Stimulated activated CD4-positive, alpha-beta T cell treated with anti-CD3 and anti-CD28 coated beads, Interleukin-15, amount 100 ng/mL, for 24 hours (primary cell): Measurements from ENCODE around the gene JCAD.
A peak's percentile ranks its signal among the peaks of the same experiment; 100 is the strongest.
"Not testable (repeated sequence)": the region's sequence is repeated elsewhere in the genome, so short reads cannot be mapped to it uniquely, and the experiment has no call there.

Experiments
- DNase-seq: peaks from one replicate; pipeline ENCODE4 v3.0.0-alpha.2; 2020

The JCAD gene

DNA sequence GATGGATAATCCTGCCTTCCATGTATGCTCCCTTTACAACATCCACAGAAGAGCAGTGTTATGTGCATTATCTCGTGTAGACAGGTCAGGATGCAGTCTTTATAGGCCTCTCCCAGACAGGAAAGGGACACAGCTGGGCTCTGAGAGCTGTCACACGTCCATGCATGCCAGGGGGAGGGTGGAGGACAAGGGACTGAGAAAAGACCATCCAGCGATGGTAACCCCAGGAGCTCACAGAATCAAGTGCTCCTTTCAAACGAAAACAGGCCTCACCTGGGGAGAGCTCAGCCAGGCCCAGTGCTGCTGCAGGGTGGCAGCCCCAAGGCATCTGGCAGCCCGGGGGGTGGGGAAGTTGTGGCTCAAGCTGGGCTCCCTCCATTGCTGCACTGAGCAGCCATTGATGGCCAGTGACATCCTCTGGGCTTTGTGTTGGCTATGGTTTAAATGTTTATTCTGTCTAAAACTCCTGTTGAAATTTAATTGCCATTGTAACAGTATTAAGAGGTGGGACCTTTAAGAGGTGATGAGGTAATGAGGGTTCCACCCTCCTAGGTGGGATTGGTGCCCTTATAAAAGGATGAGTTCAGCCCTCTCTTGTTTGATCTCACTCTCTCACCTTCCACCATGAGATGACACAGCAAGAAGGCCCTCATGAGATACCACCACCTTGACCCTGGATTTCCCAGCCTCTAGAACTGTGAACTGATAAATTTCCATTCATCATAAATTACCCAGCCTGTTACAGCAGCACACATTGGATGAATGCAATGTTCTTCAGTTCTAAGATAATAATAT, 15.7 kb downstream of the JCAD start:
- no peak for DNase-seq

DNA sequence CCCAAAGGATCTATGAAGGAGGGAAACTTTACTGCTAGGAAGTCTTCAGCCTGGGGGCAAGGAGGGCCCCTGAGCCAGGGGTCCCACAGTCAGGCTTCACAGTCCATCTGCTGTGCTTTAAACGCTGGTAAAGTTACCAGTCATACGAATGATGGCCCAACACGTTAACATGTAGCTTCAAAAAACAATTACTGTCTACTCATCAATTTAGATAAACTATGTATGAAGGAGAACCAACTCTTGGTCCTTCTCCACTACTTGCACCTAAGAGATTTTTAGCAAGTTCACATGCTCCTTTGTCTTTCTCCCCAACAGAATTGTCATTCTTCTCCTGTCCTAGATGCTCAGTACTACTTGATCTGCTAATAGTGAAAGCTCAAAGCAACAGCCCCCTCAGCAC, 16.6 kb downstream of the JCAD start:
- DNase-seq: no peak

DNA sequence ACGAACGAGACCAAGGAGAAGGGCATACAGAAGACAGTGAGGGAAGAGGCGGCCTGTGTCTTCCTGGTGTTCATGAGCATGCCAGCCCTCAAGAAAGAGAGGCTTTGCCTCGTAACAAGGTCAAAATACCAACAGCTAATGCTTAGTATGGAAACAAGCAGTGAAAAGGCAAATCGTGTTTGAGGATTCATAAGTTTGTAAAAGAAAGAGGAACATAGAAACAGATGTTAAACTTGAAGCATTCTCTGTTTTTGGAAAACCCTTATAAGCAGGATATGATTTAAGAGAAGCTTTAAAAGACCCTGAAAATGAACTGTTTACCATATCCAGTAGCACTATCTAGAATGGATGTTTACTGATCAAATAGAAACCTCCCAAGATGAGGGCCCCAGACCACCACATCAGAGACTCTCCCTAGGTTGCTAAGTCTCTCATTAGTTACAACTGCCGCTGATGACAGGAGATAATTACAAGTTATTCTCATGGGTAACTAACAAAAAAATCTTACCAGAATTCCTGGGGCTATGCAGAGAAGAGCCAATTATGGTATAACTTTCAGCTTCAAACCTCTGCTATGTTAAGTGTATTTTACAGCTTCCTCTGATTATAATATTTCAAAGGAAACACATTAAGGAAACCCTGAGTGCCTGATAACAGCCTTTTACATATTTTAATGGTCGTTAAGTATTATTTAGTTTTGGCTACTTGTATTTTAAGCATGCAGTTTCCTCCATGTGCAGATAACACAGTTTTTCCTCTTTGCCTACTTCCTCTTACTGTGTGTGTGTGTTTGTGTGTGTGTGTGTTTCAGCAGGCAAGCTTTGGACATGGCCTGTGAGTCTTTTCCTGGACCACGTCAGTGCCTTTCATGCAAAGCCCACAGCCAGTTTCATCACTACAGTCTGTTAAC, 17.9 kb downstream of the JCAD start:
- DNase-seq: no peak

DNA sequence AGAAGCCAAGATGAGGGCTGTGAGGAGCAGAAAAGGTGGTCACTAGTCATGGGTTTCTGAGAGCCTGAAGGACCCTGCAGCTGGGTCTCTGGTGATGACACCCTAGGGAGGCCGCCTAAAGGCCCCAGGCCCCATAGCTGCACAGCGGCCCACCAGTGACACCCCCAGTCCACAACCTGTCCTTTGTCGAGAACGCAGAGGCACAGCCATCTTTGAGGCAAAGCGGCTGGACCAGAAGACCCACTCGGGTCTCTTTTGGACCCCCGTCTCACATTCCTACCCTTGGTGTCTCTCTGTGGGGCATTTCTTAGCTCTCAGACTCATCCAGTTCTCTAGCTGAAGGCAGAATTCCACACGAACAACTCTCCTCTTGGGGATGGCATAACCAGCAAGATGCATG, 18.8 kb downstream of the JCAD start:
- no peak for DNase-seq

DNA sequence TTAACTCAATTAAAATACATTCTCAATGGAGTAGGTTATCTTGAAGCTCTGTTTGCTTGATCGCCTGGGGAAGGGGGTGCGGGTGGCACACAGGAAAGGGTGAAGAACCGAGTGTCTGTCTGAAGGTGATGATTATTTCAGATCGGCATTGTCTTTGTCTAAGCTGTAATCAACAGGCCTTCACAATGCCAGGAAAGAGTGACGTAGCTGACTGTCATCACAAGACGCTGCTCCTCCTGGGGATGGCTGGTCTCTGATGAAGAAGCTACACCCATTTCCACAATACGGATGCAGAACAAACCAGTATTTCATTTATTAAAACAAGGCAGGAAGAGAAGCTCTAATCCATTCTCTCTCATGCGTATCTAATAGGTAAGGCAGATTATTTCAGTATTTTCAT, 19.4 kb downstream of the JCAD start:
- no peak for DNase-seq

DNA sequence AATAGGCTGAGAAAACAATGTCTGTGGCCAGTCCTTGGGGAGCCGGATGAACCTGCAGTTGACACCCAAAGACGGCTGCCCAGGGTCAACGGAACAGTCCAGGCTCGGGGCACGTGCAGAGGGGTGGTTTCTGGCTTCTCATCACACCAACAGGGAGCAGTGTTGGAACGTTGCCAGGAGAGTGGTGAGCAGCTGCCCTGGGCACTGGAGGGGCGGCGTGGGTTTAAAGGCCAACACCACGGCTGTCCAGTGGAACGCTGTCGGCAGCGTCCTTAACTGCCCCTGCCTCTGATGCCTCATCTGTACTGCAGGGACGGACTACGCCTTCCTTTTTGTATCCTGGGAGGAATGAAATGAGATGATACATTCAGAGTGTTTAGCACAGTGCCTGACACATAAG, 19.8 kb downstream of the JCAD start:
- DNase-seq: no peak

DNA sequence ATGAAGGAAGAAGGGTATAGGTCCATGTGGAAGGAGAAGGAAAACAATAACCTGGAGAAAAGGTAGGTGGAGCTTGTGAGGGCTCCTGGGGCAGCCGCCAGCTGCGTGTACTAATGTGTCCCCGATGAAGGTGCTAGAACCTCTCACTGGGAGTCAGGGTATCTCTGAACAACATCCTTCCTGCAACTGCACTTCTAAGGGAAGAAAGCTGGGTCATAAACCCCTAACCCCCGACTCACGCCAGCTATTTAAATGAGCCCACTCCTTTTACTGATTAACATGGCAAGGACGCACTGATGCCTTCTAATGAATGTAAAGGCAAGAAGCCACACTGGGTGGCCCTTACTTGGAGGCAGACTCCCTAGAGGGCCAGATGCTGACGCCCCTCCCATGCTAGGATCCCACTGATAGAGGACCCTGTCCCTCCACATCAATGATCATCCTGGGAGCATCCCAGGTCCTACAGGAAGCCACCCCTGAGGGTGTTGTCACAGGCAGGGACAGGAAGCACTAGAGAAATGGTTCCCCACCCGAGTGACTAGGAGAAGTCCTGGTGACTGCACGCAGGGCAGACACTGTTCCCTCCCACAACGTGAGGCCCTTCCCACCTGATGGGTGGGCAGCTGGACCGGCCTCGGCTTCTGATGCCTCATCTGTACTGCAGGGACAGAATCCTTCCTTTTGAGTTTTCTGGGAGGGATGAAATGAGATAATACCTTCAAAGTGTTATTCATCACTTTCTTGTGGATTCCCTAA, 20.4 kb downstream of the JCAD start:
- no peak for DNase-seq

DNA sequence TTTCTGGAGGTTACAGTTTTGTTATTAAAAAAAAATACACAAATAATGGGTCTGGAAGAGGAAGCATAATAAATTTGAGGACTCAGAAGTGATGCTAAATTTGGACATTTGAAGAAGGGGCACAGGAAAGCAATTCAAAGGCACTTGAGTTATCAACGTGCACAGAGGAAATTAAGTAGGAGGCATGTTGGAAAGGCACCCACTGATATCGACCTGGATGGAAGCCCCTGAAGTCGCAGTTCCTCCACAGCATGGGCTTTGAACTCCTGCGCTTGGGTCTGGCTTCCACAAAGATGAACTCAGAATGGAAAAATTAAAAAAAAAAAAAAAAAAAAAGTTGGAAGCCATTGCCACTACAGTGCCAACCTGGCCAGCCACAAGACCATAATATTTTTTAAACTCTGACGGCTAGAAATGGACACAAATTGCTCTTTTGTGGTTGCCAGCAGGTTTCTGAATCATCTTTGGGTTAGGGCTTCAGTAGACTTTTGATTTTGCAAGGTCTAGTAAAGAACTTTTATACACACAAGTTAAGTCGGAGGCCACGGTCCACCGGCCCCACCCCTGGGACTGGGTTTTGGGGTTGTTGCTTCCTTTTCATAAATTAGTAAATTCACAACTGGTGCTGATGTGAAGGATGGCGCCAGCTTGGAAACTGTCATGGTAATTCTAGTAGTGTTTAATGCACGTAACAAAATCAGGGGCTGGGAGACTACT, 21.6 kb downstream of the JCAD start:
- DNase-seq: no peak

DNA sequence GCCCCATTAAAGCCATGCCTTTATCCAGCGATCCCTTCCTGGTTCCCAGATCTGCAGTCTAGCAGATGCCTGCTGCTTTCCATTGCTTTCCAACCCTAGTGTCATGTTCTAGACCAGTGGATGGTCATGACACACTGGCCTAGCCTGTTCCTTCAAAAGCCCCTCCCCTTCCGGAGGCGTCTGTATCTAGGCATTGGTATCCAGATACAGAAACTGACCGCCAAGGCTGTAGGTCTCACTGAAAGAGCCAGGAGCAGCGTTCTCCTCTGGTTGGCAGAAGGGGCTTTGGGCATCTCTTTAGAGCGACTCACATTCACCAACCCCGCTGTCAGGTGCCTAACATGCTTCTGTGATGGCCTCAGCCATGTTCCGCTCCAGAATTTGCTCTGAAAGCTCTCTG, 22.6 kb downstream of the JCAD start:
- DNase-seq: no peak

DNA sequence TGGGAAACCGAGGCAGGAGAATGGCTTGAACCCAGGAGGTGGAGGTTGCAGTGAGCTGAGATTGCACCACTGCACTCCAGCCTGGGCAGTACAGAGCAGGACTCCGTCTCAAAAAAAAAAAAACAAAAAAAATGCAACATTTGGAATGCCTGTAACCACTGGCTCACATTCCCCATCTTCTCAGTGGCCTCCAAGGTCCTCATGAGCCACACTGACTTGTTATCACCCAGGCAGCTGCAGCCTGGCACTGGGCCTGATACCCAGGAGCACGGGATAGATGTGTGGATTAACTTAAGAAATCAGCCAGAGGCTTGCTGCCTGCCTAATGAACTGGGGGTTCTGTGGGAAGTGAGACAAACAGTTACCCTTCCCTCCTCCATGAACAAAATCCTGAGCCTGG, 23.0 kb downstream of the JCAD start:
- DNase-seq: no peak

DNA sequence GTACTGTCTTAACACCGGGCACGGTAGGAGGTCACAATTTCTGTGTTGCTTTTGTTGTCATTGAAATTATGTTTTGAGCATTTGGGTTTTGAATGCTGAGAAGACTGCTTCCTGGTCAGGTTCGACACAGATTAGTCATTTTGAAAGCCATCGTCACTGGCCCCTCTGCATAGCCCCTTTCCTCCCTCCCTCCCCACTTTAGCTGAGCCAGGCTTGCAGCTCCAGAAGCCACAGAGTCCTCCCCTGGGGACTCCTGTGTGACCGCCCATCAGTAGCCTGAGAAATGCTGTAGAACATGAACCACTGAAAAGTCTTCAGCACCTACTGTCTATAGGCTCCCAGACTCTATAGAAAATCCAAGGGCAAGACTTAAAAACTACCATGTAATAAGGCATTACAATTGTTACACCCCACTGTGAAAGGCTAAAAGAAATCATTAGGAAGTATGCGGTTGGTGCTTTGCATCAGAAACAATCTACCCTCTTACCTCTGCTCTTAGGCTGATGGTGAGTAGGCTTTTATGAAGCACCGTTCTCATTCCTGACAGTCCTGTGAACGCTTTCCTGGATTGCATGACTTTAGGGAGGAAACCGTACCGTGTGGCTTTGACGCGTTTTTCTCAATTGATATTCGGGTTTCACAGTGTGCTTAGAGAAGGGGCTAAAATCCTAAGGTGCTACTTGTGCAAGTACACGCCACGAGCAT, 24.8 kb downstream of the JCAD start:
- no peak for DNase-seq

DNA sequence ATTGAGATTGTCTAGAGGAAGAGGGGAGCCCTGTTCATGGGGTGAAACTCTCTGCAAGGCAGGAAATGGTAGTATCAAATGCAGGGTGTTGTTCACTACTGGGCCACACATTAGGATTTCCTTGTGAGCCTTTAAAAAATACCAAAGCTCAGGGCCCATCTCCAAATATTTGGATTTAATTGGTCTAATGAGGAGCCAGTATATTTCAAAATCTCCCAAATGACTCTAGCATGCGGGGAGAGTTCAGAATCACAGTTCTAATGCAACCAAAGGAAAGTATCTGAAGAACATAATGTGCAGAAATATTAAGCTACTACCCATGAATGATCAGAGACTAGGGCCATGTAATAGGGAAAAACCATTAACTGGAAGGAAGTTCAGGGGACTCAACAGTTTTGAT, 27.3 kb downstream of the JCAD start:
- no peak for DNase-seq

DNA sequence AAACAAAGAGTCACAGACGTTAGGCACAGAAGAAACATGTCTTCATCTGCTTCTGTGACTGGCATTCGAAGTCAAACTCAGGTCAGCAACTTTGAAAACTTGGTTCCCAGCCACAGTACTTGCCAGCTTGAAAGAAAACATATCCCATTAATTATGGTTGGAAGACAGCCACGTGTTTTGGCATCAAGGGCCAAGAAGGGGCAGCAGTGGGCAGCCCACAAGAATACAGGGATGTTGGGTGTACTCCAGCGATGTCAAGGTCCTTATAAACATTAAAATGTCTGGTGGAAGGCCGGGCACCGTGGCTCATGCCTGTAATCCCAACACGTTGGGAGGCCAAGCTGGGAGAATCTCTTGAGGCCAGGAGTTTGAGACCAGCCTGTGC, 29.5 kb downstream of the JCAD start:
- no peak for DNase-seq

DNA sequence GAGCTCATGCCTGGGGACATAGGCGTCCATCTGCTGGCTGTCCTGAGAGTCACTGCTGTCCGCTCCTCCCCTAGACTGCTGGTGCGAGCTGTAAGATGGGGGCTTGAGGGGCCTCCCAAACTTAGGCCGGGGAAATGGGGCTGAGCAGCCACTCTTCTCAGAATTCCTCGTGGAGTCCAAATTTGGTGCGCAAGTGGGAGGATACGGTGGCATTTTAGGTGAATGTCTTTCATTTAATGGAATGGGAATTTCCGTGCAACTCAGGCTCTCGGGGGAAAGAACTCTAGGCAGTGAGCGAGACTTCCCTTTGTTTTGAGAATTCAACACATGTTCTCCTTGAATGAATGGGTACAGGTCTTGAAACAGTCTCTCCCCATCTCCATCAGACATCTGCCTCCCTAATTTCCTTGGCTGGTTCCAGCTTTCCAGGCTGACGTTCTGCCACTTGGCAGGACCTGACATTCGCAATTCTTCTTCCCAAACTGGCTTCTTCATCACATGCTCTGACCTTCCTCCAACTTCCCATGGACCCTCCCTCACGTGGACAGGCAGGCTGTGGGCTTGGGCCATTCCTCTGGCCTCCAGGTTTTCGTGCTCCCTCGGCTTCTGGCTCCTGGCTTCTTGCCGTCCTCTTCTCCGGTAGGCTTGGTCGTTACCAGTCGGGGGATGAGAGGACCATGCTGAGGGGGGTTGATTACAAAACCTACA, 30.1 kb downstream of the JCAD start:
- DNase-seq: no peak

DNA sequence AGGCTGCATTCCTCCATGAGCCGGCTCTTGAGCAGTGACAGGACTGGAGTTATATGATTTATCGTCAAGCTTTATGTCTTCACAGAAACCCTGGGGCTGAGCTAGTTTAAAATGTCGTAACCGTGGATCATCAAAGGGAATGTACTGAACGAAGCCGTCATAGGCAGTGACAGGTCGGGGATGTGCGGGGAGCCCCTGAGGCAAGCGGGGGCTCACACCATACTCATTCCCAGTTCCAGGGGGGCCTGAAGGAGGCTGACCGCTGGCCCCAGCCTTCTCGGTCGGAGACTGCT, 30.7 kb downstream of the JCAD start:
- no peak for DNase-seq

DNA sequence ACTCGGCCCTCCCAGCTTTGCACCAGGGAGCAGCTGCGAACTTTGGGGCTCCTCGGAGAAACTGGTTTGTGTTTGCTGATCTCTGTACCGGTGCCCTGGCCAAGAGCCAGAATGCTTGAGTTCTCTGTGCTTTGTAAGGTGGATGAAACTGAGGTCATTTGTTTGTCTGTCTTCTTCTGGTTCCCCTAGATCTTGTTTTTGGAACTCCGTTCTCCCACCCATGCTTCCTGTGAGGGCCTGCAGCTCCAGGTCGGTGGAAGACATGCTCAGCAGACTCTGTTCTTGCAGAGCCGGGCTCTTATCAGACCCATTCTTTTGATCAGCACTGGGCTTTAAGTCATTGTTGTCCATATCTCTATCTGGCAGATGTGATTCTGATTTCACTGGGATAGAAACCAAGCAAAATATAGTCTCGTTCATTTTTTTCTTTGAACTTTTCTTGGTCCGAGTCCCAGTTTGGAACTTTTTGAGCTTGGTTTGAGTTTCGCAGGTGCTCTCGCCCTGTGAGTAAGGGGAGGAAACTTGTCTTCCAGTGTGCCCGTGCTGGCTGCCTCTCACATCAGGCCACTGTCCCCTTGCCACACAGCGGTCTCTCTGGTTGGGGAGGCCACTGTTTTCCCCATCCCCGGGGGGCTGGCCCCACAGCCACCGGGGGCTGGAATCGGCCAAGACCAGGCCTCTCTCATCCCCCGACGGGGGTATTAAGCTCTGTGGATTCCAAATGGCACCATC, 31.2 kb downstream of the JCAD start:
- peak; percentile 38 for DNase-seq

DNA sequence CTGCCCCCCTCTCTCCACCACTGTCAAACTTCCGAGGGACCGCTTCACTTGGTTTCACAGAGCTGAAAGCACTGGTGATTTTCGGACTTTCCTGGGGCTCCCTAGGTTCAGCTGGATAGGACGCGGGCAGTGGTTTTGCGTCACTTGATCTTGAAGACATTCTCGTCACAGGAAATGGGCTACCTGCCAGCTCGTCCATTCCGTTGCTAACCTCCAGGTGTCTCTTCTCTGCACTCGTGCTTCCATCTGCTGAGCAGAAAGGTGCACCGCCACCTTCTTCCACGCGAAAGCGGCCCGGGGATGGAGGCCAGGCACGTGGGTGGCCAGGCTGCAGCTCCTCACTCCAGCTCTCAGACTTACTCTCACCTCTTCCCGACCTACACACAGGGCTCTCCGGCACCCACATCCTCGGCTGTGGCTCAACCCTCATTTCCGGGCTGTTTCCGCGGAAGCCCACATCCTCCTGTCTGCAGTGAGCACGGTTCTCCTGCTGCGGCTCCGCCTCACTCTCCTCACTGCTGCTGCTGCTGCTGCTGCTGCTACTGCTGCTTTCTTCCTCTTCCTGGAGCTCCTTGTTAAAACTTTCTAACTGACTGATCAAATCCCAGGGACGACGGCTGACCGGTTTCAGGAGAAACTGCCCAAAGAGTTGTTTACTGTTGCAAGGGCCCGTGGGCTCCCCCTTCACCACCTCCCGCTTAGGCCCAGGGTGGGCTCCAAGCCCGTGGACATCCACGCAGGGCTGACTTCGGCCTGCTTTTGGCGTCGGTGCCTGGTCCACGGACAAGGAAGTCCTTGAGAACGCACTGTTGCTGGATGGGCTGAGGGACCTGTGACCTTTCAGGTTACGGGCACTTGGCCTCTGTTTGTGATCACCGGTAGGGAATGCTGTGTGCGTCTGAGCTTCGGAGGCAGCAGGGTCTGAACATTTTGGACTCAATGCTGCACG, 32.1 kb downstream of the JCAD start:
- peak; percentile 90 for DNase-seq

DNA sequence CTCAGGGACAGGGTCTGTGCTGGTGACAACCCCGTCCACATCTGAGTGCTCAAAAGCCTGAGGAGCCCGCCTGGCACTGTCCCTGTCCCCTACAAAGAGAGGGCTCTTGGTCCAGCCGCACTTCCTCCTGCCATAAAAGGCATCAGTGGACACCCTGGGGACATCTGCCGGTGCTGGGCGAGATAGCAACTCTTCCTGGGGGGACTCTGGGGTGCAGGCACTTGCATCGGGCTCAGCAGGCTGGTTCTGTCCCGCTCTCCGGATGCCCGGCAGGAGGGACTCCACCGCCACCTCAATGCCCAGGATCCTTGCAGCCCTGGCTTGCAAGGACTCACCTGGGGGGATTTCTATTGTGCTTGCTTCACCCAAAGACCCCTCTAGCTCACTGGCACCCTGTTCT, 32.8 kb downstream of the JCAD start:
- peak; percentile 8 for DNase-seq

DNA sequence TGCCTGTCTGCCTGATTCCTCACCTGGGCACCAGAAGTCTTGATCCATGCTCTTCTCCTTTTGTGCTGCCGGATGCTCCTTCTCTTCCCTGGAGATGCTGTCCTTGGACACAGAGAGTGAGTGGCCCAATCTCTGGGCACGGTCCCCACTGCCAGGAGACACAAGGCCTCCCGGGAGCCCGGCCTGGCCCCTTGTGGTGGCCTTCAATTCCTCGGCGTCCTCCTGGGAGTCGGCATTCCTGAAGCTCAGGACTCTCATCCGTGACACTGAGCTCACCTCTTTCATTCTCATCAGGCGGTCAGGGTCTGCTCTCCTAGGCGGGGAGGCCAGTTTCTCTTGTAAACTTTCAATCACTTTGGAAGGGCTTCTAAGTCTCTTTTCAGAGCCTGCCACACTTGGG, 33.3 kb downstream of the JCAD start:
- no peak for DNase-seq

DNA sequence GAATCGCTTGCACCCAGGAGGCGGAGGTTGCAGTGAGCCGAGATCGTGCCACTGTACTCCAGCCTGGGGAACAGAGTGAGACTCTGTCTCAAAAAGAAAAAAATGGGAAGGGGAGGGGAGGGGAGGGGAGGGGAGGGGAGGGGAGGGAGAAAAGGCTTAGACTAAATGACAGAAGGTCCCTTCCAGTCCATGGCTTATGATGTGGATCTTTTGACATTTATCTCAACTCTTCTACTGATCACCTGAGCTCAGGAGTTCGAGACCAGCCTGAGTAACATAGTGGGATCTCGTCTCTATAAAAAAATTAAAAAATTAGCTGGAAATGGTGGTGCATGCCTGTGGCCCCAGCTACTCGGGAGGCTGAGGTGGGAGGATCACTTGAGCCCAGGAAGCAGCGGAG, 34.0 kb downstream of the JCAD start:
- DNase-seq: not testable (repeated sequence)
